Memory B cell (primary cell): ENCODE measurements around the gene FUT7.

Experiments used
- ATAC-seq: fragments of 150-1000 bp; cut with Tn5 transposase; 2 replicates; pipeline ENCODE4 v1.10.0; 2021; ENCODE audit warnings: low read depth, mild to moderate bottlenecking, moderate library complexity
- DNase-seq, 2 donors: peaks; one replicate each; pipeline ENCODE4 v3.0.0; 2022; ENCODE audit warnings: low spot score in 2 of 2
- H3K27ac Mint-ChIP-seq: one replicate; pipeline ENCODE4 v1.8.0; 2022; ENCODE audit warnings: mild to moderate bottlenecking, moderate library complexity, mixed read lengths
- H3K27me3 Mint-ChIP-seq: one replicate; pipeline ENCODE4 v1.8.0; 2022; ENCODE audit warnings: mixed read lengths
- H3K36me3 Mint-ChIP-seq: one replicate; pipeline ENCODE4 v1.8.0; 2022; ENCODE audit warnings: mild to moderate bottlenecking, mixed read lengths
- H3K4me1 Mint-ChIP-seq: one replicate; pipeline ENCODE4 v1.8.0; 2022; ENCODE audit warnings: mixed read lengths
- H3K4me3 Mint-ChIP-seq: one replicate; pipeline ENCODE4 v1.8.0; 2022; ENCODE audit warnings: mild to moderate bottlenecking, moderate library complexity, mixed read lengths
- H3K9me3 Mint-ChIP-seq: one replicate; pipeline ENCODE4 v1.8.0; 2022; ENCODE audit warnings: mixed read lengths

Gene FUT7

DNA sequence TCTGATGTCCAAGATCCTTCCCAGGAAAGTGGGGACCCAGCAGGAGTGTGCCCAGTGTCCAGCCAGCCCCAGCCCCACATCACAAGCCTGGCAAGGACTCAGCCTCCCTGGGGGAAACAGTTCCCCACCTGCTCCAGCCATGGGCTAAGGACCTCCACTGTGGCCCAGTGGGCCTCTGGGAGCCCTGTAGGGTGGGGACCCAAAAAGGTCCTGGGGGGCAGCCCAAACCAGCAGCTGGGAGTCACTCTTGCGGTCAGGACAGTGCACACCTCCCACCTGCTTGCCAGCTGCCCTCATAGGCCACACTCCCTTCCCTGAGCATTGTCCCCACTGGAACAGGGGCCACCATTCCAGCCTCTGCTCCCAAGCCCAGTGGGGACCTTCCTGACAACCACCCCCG lies 5.5 kb downstream of the FUT7 start:
- ATAC-seq (no peak), DNase-seq (no peak)
- H3K36me3 Mint-ChIP-seq: no peaks in the 10 kb centered on the region
- H3K4me3 Mint-ChIP-seq: no peak overlapping the region
- no peak overlapping the region for H3K27ac Mint-ChIP-seq
- H3K4me1 Mint-ChIP-seq: peaks cover 32% of the 10 kb centered on the region
- no peaks in the 10 kb centered on the region for H3K9me3 Mint-ChIP-seq
- no peaks in the 10 kb centered on the region for H3K27me3 Mint-ChIP-seq

- Mint-ChIP-seq H3K27ac (peak overlapping the region; percentile 45), H3K4me1 (peaks cover 28% of the 10 kb centered on the region), H3K36me3 (no peaks in the 10 kb centered on the region), H3K4me3 (no peak overlapping the region), H3K9me3 (no peaks in the 10 kb centered on the region), H3K27me3 (no peaks in the 10 kb centered on the region)
- ATAC-seq (peak; percentile 66), DNase-seq (peak in 1 of 2 donors; percentile 69)
These were observed 6.3 kb downstream of the FUT7 start for GRCh38 chr9:137025517-137025966.

GRCh38 chr9:137023583-137023991 lies 8.3 kb downstream of the FUT7 start:
- Mint-ChIP-seq H3K9me3 (no peaks in the 10 kb centered on the region), H3K36me3 (peaks cover 1% of the 10 kb centered on the region), H3K4me1 (peaks cover 15% of the 10 kb centered on the region), H3K27me3 (no peaks in the 10 kb centered on the region), H3K4me3 (no peak overlapping the region), H3K27ac (no peak overlapping the region)
- ATAC-seq: no peak
- DNase-seq: no peak

DNA sequence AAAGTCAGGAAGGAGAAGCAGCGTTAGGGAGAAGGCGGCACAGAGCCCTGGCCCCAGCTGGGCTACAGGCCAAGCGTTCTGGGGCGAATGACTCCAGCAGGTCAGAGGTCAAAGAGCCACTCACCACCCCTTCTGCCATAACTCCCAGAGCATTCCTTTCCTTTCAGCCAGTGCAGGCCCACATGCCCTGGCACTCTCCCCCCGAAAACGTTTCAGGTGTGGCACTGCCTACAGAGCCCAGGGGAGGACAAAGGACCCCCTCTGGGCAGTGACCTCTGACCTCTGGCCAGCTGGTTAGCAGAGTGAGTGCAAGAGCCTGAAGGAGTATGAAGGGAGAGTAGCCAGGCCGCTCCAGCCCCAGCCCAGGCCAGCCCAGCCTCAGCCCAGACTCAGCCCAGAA lies 8.7 kb downstream of the FUT7 start:
- Mint-ChIP-seq H3K4me1 (peaks cover 15% of the 10 kb centered on the region), H3K27ac (no peak overlapping the region), H3K27me3 (no peaks in the 10 kb centered on the region), H3K4me3 (no peak overlapping the region), H3K36me3 (peaks cover 1% of the 10 kb centered on the region), H3K9me3 (no peaks in the 10 kb centered on the region)
- ATAC-seq (no peak), DNase-seq (no peak)

GRCh38 chr9:137022662-137023008 lies 9.3 kb downstream of the FUT7 start:
- no peaks in the 10 kb centered on the region for H3K27me3 Mint-ChIP-seq
- no peaks in the 10 kb centered on the region for H3K9me3 Mint-ChIP-seq
- H3K4me3 Mint-ChIP-seq: no peak overlapping the region
- H3K4me1 Mint-ChIP-seq: peaks cover 15% of the 10 kb centered on the region
- no peak for ATAC-seq
- no peak for DNase-seq
- H3K27ac Mint-ChIP-seq: no peak overlapping the region
- H3K36me3 Mint-ChIP-seq: peaks cover 4% of the 10 kb centered on the region

DNA sequence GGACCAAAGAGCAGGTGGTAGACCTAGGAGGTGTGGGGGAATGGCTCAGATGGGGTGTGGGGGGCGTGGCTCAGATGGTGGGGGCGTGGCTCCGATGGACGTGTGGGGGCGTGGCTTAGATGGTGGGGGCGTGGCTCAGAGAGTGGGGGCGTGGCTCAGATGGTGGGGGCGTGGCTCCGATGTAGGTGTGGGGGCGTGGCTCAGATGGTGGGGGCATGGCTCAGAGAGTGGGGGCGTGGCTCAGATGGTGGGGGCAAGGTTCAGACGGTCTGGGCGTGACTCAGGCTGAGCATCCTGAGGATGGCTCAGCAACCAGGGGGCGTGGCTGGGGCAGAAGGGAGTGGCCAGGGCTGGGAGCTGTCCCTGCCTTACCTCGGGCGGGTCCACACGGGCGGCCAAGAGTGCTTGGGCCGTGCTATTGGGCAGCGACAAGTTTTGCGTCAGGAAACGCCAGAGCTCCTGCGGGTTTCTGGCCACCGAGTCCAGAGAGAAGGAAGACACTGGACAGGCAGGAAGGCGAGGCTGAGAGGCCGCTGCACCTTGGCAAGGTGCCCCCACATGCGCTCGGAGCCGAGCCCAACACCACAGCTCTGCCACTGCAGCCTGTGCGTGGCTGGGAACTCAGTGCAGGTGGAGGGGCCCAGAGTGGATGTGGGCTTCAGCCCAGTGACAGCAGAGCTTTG lies 9.8 kb downstream of the FUT7 start:
- Mint-ChIP-seq H3K4me1 (peaks cover 12% of the 10 kb centered on the region), H3K9me3 (no peaks in the 10 kb centered on the region), H3K27me3 (no peaks in the 10 kb centered on the region), H3K27ac (no peak overlapping the region), H3K4me3 (no peak overlapping the region), H3K36me3 (peaks cover 4% of the 10 kb centered on the region)
- DNase-seq (no peak), ATAC-seq (peak; percentile 36)

- no peak overlapping the region for H3K27ac Mint-ChIP-seq
- H3K4me3 Mint-ChIP-seq: no peak overlapping the region
- no peak for ATAC-seq
These were observed 10.3 kb downstream of the FUT7 start for GRCh38 chr9:137021568-137021978.

GRCh38 chr9:137020771-137021567 lies 10.9 kb downstream of the FUT7 start:
- ATAC-seq (no peak), DNase-seq (no peak)
- Mint-ChIP-seq H3K4me1 (peaks cover 6% of the 10 kb centered on the region), H3K27me3 (no peaks in the 10 kb centered on the region), H3K36me3 (peaks cover 4% of the 10 kb centered on the region), H3K9me3 (no peaks in the 10 kb centered on the region), H3K4me3 (no peak overlapping the region), H3K27ac (no peak overlapping the region)

More at GRCh38 chr9:137021568-137021978, 10.3 kb downstream of the FUT7 start:
- Mint-ChIP-seq H3K9me3 (no peaks in the 10 kb centered on the region), H3K27me3 (no peaks in the 10 kb centered on the region), H3K36me3 (peaks cover 4% of the 10 kb centered on the region), H3K4me1 (peaks cover 9% of the 10 kb centered on the region)
- no peak for DNase-seq

GRCh38 chr9:137019891-137020683 lies 11.8 kb downstream of the FUT7 start:
- no peak for DNase-seq
- no peaks in the 10 kb centered on the region for H3K27me3 Mint-ChIP-seq
- H3K9me3 Mint-ChIP-seq: no peaks in the 10 kb centered on the region
- no peak for ATAC-seq
- peaks cover 4% of the 10 kb centered on the region for H3K4me1 Mint-ChIP-seq
- no peak overlapping the region for H3K27ac Mint-ChIP-seq
- no peak overlapping the region for H3K4me3 Mint-ChIP-seq
- H3K36me3 Mint-ChIP-seq: peaks cover 4% of the 10 kb centered on the region

GRCh38 chr9:137018761-137019559 lies 12.9 kb downstream of the FUT7 start:
- no peaks in the 10 kb centered on the region for H3K27me3 Mint-ChIP-seq
- H3K36me3 Mint-ChIP-seq: peaks cover 4% of the 10 kb centered on the region
- H3K4me3 Mint-ChIP-seq: no peak overlapping the region
- H3K27ac Mint-ChIP-seq: no peak overlapping the region
- peaks cover 4% of the 10 kb centered on the region for H3K4me1 Mint-ChIP-seq
- H3K9me3 Mint-ChIP-seq: no peaks in the 10 kb centered on the region
- ATAC-seq (no peak), DNase-seq (no peak)

DNA sequence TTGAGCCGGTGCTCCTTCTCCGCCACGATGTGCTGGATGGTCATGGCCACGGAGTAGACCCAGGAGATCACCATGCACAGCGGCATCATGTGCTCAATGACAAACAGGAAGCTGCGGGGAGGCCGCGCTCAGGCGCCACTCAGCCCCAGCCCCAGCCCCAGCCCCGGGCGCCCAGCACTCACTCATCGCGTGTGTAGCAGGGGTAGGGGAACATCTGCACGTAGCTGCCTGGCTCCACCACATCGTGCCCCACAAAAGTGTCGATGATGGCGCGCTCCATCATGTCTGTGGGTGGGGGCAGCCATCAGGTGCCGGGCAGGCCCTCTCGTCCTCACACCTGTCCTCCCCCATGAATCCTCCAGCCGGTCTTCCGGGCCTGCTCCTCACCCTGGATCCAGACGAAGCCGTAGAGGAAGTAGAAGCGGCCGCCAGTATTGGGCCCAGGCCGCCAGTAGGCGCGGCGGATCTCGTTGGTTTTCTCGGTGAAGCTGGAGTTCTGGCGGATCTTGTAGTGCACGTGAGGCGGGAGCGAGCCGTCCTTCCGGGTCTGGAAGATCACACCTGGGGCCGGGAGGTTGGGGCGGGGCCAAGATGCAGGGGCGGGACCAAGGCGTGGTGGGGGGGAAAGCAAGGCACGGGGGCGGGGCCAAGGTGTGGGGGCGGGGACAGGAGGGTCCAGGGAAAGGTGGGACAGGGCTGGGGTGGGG lies 13.9 kb downstream of the FUT7 start:
- Mint-ChIP-seq H3K9me3 (no peaks in the 10 kb centered on the region), H3K27ac (no peak overlapping the region), H3K4me3 (no peak overlapping the region), H3K4me1 (peaks cover 4% of the 10 kb centered on the region), H3K27me3 (no peaks in the 10 kb centered on the region), H3K36me3 (peaks cover 4% of the 10 kb centered on the region)
- ATAC-seq (no peak), DNase-seq (no peak)

DNA sequence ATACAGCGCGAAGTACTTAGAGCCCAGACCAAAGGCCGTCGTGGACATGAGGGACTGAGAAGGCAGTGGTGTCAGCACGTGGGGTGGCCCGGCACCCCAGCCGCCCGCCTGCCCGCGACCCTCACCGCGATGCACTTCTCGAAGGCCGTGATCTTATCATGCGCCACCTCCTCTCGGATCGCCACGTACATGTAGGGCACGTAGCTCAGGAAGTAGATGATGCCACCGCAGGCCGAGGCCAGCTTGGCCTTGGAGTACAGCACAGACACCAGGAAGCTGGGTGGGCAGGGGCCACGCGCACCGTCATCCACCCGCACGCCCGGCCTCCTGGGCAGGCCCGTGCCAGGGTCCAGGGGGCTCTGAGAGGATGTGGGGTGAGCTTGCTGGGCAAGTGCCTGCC lies 14.8 kb downstream of the FUT7 start:
- ATAC-seq (no peak), DNase-seq (no peak)
- no peaks in the 10 kb centered on the region for H3K27me3 Mint-ChIP-seq
- no peak overlapping the region for H3K27ac Mint-ChIP-seq
- no peak overlapping the region for H3K4me3 Mint-ChIP-seq
- H3K9me3 Mint-ChIP-seq: no peaks in the 10 kb centered on the region
- H3K36me3 Mint-ChIP-seq: peaks cover 4% of the 10 kb centered on the region
- peaks cover 3% of the 10 kb centered on the region for H3K4me1 Mint-ChIP-seq

DNA sequence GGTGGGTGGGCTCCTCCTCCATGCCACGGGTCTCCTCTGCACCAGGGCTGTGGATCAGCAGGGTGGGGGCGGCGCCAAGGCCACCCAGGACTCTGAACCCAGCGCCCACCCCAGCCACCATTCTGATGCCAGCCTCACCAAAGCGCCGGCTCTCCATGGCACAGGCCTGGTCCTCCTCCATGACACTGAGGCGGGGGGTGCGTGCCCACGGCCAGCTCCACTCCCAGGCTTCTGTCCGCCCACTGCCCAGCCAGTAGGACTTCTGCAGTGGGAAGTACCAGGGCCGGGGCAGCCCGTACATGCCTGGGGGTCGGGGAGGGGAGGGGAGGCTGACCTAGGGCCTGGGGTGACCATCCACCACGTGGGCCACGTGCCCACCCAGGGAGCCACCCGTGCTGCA lies 15.5 kb downstream of the FUT7 start:
- H3K4me3 Mint-ChIP-seq: no peak overlapping the region
- H3K4me1 Mint-ChIP-seq: no peaks in the 10 kb centered on the region
- no peak overlapping the region for H3K27ac Mint-ChIP-seq
- no peaks in the 10 kb centered on the region for H3K27me3 Mint-ChIP-seq
- no peaks in the 10 kb centered on the region for H3K9me3 Mint-ChIP-seq
- no peak for DNase-seq
- no peak for ATAC-seq
- H3K36me3 Mint-ChIP-seq: peaks cover 8% of the 10 kb centered on the region
